ENCODE results near the gene DEPDC1B.
"Not testable (repeated sequence)": the region's sequence is repeated elsewhere in the genome, so short reads cannot be mapped to it uniquely, and the experiment has no call there.

DEPDC1B gene

GRCh38 chr5:60698336-60698735, 1.6 kb downstream of the DEPDC1B start:
- no peak for DNase-seq

GRCh38 chr5:60690326-60690725, 9.6 kb downstream of the DEPDC1B start:
- no peak for DNase-seq

- no peak for DNase-seq
These were observed 11.0 kb downstream of the DEPDC1B start for GRCh38 chr5:60688980-60689379.

DNA sequence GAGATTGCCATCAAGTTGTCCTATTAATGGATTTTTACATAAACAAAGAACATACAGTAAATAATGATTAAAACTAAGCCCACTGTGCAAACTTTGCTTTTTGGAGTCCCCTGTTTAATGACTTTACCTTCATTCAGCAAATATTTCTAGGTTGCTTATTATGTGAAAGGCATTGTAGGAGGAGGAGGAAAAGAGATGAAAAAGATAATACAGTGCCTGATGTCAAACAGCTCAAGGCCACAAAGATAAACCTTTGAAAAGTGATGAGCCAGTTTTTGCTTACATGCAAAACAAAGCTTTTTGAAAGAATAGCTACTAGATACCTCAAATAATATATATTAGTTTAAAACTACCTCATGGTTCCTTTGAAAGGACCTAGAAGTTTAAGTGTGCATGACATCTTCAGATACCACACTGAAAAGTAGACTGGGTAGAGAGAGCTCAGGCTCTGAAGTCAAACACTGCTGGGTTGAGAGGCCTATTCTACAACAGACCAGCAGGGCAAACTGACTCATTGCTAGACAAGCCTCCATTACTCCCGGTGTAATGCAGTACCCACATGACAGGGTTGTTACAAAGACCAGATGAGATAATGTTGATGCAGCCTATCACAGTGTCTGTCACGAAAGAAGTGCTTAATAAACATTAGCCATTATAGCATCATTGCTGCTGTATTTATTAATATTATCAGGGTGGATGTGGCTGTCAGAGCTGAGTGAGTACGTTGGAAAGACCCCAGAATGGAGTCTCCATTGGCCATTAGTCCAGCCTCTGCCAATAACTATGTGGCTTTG, 11.8 kb downstream of the DEPDC1B start:
- DNase-seq = no peak

- DNase-seq = no peak
These were observed 13.8 kb downstream of the DEPDC1B start for GRCh38 chr5:60686157-60686556.

- DNase-seq = no peak
These were observed 14.3 kb downstream of the DEPDC1B start for GRCh38 chr5:60685700-60686099.

DNA sequence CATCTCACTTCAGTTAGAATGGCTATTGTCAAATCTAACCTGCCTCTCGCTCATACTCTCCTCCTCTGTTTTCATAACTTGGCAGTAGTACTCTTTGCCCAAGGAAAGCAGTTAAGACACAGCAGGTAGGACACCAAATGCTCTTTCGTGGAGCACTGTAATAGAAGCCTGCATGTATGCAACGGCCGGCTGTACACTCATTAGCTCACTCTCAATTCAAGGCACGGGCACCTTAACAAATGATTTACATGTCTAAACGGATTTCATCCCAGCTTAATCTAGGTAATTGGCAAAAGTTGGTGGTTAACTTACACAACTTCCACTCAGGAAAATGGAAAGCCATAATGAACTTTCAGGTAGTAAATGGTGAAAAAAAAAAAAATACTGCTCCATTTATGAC, 14.9 kb downstream of the DEPDC1B start:
- no peak for DNase-seq

GRCh38 chr5:60682007-60682406, 18.0 kb downstream of the DEPDC1B start:
- not testable (repeated sequence) for DNase-seq

DNA sequence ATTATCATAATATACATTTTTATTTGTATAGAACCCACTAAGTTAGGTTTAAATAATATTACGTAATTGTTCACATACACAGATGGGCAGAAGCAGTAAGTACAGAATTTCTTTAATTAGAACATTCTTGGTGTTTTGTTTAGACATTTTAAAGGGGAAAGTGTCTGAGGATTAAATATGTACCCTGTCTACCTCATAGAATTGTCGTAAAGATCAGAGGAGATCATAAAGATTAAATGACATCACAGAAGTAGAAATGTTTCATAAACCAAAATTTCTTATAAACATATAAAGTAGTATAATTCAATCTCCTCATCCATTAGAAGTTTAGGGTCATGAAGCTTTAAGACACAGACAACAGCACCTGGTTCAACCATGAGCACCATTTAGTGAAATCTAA, 20.1 kb downstream of the DEPDC1B start:
- DNase-seq = no peak

DNA sequence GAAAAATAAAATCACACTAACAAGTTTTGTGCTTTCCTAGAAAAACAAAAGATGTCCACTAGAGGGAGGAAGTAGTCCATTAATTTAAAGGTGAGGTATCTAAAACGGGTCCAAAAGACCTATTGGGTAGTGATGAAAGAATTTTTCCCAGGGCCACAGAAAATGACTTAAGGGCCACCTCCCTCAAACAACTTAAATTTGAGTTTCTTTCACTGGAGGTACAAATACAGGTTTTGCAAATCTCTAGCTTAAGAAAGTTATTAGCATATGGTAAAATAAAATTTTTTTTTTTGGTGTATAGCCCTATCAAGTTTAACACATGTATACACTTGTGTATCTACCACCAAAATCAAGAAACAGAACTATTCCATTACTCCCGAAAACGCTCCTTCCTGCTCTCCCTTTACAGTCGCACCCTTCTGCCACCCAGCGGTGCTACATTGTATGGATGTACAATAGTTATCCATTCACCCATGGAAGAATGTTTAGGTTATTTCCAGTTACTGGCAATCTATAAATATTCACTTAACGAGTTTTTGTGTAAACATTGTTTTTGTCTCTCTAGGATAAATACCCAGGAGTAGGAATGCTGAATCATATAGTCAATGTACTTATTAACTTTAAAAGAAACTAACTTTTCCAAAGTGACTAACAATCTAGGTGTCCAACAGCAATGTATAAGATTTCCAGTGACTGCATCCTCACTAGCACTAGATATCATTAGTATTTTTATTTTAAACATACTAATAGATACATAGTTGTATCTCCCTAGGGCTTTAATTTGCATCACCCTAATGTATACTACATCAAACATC, 21.9 kb downstream of the DEPDC1B start:
- no peak for DNase-seq

DNA sequence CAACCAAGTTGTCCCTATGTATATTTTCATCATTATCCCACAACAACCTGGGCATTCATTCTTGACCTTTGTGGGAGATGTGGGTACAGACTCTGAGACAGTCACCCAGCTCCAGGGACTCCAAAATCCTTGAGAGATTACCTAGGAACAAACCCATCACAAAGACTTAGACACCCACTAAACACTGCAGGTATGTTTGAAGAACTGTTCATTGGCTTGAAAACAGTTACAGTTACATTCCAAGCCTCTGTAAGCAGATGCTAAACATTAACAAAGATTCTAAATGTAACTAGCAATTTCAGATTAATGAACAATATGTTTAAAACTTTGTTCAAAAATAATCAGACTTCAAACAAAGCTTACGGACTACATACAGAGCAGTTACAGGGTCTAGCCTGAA, 24.7 kb downstream of the DEPDC1B start:
- DNase-seq = no peak

- no peak for DNase-seq
These were observed 25.5 kb downstream of the DEPDC1B start for GRCh38 chr5:60674251-60675069.

- DNase-seq = no peak
These were observed 26.6 kb downstream of the DEPDC1B start for GRCh38 chr5:60673334-60673733.

GRCh38 chr5:60672693-60673264, 27.2 kb downstream of the DEPDC1B start:
- DNase-seq = no peak

DNA sequence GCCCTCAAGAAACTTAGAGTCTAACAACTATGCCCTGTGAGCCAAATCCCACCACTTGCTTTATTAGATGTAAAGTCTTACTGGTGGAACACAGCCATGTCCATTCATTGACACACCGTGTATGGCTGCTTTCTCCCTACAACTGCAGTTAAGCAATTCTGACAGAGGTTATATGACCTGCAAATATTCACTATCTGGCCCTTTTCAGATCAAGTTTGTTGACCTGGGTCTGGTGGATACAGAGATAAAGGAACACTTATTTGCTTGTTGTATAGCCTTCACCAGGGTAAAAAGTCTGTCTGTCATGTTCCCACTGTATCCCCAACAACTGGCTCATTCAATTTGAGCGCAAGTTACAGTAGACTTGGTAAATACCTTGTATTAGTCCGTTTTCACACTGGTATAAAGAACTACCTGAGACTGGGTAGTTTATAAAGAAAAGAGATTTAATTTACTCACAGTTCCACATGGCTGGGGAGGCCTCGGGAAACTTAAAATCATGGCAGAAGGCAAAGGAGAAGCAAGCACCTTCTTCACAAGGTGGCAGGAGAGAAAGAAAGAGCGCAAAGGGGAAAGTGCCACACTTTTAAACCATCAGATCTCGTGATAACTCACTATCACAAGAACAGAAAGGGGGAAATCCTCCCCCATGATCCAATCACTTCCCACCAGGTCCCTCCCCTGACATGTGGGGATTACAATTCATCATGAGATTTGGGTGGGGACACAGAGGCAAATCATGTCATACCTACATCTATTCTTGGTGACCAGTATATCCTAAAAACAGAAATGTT, 27.9 kb downstream of the DEPDC1B start:
- no peak for DNase-seq

- DNase-seq = no peak
These were observed 29.2 kb downstream of the DEPDC1B start for GRCh38 chr5:60670749-60671148.

- no peak for DNase-seq
These were observed 31.2 kb downstream of the DEPDC1B start for GRCh38 chr5:60668686-60669304.

- DNase-seq = no peak
These were observed 47.9 kb downstream of the DEPDC1B start for GRCh38 chr5:60651872-60652620.

DNA sequence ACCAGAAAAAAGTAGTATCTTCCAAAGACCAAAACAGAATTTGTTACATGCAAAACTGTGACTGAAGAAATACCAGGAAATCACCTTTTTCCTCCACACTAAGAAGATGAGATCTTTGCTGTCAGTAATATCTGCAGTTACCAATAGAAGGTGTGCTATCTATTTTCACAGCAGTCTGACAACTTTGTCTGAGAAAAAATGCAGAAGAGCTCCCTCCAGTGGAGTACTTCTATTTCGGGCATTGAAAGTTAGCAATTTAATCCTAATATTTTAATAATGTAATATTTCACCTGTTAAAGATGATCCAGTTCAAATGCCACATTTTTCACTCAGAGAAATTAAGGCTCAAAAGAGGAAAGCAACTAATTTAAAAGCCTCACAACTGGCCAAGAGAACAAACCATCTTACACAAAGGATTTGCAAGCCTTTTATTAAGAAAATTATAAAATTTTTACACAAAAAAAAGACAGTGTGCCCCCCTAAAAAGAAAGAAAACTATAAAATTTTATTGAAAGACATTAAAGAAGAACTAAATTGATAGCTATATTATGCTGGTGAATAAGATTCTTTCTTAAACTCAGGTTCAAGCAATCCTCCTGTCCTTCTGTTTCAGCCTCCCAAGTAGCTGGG, 50.6 kb downstream of the DEPDC1B start:
- no peak for DNase-seq

DNA sequence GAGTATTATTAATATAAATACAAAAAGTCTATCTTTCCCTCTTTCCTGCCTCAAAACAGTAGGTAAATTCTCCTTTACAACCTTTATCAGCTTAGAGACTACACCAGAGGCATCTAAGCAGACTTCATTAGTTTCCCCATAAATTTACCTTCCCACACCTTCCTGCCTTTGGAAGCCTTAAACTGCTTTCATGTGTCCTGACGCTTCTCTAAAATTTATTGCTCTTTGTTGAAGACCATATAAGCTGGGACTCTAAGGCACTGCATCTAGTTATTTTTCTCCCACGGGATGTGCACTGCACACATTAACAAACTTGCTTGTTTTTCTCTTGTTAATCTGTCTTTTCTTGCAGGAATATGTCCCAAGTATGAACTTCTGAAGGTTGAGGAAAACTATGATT, 51.8 kb downstream of the DEPDC1B start:
- DNase-seq = no peak

Data from DMS79 (cell line).